HG03280 (cell line): Measurements from ENCODE around the gene OXCT2.
"Not testable (repeated sequence)": the region's sequence is repeated elsewhere in the genome, so short reads cannot be mapped to it uniquely, and the experiment has no call there.

Experiments
- ATAC-seq: cut with Tn5 transposase; IDR thresholded peaks from one replicate; pipeline ENCODE4 v1.9.1; 2021; ENCODE audit warnings: mild to moderate bottlenecking, moderate library complexity; ENCODE audit not compliant: unreplicated experiment

OXCT2 gene

GRCh38 chr1:39771022-39771532 is at the start of gene OXCT2:
Gene OXCT2 (minus strand): TSS chr1:39771348. CDS start chr1:39771255, 93 bp downstream.
- not testable (repeated sequence) for ATAC-seq

DNA sequence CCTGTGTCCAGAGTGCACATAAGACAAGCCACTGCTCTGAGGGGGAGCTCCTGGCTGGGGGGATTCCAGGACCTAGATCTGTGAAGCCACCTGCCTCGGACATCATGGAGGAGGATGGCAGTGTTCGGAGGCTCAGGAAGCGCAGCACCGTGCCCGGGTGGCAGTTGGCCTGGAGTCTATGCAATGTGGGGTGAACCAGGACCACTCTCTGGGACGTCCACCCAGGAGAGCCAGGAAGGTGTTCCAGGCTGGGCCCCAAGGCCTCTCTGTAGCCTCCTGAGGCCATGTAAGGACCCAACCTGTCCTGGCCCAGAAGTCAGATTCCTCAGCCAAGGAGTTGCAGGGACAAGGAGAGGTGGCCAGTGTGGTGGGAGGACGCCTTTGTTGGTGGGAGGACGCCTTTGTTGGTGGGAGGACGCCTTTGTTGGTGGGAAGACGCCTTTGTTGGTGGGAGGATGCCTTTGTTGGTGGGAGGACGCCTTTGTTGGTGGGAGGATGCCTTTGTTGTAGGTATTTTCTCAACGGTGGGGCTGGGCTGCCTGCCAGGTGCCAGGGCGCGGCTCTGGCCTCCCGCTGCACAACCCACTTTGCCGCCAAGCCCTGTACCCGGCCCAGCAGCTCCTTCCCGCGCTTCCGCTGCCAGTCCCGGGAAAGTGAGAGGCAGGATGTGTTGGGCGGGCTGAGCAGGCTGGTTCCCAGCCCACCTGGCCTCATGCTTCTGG is 48.1 kb upstream of the OXCT2 start:
- no peak for ATAC-seq

GRCh38 chr1:39818482-39818881 is 47.3 kb upstream of the OXCT2 start:
- ATAC-seq = no peak

- ATAC-seq = peak; percentile 88
These were observed 46.2 kb upstream of the OXCT2 start for GRCh38 chr1:39817091-39817932.

GRCh38 chr1:39816415-39817090 is 45.4 kb upstream of the OXCT2 start:
- peak; percentile 41 for ATAC-seq

GRCh38 chr1:39812913-39813312 is 41.8 kb upstream of the OXCT2 start:
- no peak for ATAC-seq

GRCh38 chr1:39808784-39809517 is 37.8 kb upstream of the OXCT2 start:
- no peak for ATAC-seq

GRCh38 chr1:39805385-39805784 is 34.2 kb upstream of the OXCT2 start:
- no peak for ATAC-seq

DNA sequence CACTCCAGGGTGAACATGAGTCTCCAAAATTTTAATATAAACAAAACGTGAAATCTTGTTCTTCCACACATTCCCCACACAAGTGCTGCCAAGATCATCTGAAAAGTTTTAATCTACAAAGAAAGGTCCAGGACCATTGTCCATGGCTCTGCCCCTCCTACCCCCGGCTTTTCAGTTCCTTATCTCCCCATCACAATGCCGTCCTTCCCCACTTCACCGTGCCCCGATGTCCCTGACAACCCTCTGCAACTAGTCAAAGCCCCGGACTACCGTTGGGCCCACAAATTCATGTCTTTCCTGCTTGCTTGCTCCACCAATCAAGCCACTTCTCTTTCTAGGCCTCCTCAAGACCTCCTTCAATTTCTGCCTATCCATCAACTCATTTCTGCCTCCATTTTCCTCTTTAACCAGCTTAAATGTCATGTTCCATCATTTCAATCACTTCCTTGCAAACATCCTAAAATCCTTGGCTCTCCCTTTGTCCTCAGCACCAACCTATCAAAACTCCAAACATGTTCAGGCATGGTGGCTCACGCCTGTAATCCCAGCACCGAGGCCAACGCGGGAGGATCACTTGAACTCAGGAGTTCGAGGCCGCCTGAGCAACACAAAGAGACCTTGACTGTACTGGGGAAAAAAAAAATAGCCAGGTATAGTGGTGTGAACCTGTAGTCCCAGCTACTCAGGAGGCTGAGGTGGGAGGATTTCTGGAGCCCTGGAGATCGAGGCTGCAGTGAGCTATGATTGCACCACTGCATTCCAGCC is 31.5 kb upstream of the OXCT2 start:
- no peak for ATAC-seq

DNA sequence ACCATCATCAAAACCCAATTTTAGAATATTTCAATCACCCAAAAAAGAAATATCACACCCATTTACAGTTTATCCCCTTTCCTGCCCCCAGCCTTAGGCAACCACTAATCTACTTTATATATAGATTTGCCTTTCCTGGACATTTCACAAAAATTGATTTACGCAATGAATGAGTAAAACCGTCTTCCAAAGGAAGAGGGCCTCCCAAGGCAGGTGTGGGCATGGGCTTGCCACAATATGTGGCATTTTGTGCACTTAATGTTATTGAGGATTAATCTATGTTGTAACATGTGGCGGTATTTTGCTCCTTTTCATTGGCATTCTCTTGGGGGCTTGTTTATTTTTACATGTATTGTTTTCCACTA is 29.3 kb upstream of the OXCT2 start:
- ATAC-seq = no peak

- ATAC-seq = peak; percentile 66
These were observed 28.8 kb upstream of the OXCT2 start for GRCh38 chr1:39799770-39800470.

DNA sequence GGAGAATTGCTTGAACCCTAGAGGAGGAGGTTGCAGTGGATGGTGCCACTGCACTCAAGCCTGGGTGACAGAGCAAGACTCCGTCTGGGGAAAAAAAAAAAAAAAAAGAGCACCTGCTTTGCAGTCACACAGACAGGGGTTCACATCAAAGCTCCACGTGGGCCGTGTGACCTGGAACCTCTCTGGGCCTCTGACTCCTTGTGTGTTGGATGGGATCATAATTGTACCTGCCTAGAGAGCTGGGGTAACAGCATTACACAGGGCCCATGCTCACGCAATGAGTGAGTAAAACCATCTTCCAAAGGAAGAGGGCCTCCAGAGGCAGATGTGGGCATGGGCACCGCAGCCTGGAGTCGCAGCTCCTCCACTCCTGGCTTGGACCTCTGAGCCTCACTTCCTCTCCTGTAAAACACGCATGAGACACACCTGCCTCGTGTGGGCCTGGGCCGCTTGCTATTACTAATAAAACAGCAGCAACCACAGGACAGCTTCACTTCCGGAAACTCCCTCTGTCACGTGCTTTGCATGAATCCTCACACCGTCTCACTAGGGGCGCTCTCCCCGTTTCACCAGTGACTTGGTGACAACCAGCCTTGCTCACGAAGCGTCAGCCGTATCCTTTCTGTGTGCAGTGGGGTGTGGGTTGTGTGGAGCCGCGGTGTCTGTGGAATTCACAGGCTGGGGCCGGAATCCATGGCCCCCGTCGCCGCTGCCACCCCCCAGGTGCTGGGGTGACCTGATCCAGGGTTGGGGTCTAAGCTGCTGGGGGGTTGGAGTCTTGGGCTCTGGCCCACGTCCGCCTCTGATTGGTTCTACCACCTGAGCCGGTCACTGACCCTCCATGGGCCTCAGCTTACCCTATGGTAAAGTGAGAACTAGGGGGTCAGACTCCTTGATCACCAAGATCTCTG is 28.0 kb upstream of the OXCT2 start:
- ATAC-seq = peak; percentile 82

- no peak for ATAC-seq
These were observed 24.5 kb upstream of the OXCT2 start for GRCh38 chr1:39795651-39796050.

DNA sequence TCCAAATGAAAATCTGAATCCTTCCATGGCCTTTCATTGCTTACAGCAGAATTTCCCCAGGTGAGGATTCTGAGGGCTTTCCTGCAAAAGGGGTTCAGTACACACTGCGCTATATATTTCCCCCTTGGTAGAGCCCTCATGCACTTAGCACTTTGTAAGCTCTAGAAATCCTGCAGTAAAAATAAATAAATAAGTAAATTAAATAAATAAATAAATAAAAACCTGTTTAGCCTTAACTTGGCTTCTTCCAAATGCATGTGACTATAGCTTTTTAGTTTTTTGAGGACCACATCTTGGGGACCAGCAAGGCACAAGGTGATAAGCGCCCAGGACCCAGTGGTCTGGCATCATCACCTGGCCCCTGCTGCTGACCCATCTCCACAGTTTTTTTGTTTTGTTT is 20.7 kb upstream of the OXCT2 start:
- no peak for ATAC-seq

DNA sequence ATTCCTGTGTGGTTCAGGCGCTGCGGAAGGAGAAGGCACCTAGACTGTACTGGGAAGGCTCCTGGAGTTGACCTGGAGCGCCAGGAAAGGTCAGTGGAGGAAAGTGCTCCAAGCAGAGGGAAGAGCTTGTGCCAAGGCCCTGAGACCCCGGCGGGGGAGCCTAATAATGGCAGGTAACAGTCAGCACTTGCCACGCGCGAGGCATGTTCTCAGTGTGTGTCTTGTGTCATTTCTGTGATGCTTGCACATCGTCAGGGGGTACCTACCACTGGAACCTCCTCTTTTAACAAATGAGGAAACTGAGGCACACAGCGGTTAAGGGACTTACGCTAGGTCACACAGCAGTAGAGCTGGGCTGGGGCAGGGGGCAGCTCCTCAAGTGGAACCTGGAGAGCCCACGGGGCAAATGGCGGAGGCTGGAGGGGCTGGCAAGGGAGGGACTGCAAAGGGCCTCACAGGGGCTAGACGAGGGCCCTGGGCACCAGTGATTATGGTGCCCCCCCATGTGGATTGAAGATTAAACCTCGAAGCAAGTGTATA is 18.5 kb upstream of the OXCT2 start:
- no peak for ATAC-seq

GRCh38 chr1:39788758-39789570 is 17.8 kb upstream of the OXCT2 start, which contains the start of gene BMP8B:
Gene BMP8B (minus strand): TSS chr1:39788865. CDS start chr1:39788485, 380 bp downstream.
- peak; percentile 50 for ATAC-seq

- ATAC-seq = peak; percentile 17
These were observed 17.2 kb upstream of the OXCT2 start for GRCh38 chr1:39788426-39788757.
